ENCODE results near the gene AKIRIN1.

Gene AKIRIN1

GRCh38 chr1:39036678-39037077 is 45.6 kb downstream of the AKIRIN1 start:
- no peak for TF ChIP-seq CTCF (IDR thresholded peaks at IDR 0.05; ENCODE audit: extremely low read depth, missing control alignments)

GRCh38 chr1:39043513-39043912 is 52.4 kb downstream of the AKIRIN1 start:
- TF ChIP-seq CTCF (IDR thresholded peaks at IDR 0.05; ENCODE audit: extremely low read depth, missing control alignments) = no peak
- no peak for DNase-seq (ENCODE audit: low spot score)

More at GRCh38 chr1:39036678-39037077, 45.6 kb downstream of the AKIRIN1 start:
- no peak for DNase-seq (ENCODE audit: low spot score)

- no peak for TF ChIP-seq CTCF (IDR thresholded peaks at IDR 0.05; ENCODE audit: extremely low read depth, missing control alignments)
- no peak for DNase-seq (ENCODE audit: low spot score)
Measured at GRCh38 chr1:39044762-39045161, 53.7 kb downstream of the AKIRIN1 start.

GRCh38 chr1:39045231-39045630 is 54.2 kb downstream of the AKIRIN1 start:
- no peak for TF ChIP-seq CTCF (IDR thresholded peaks at IDR 0.05; ENCODE audit: extremely low read depth, missing control alignments)

GRCh38 chr1:39046613-39047210 is 55.6 kb downstream of the AKIRIN1 start:
- TF ChIP-seq CTCF (IDR thresholded peaks at IDR 0.05; ENCODE audit: extremely low read depth, missing control alignments) = no peak
- DNase-seq (ENCODE audit: low spot score) = no peak

More at GRCh38 chr1:39045231-39045630, 54.2 kb downstream of the AKIRIN1 start:
- no peak for DNase-seq (ENCODE audit: low spot score)

- no peak for TF ChIP-seq CTCF (IDR thresholded peaks at IDR 0.05; ENCODE audit: extremely low read depth, missing control alignments)
- no peak for DNase-seq (ENCODE audit: low spot score)
Measured at GRCh38 chr1:39047374-39048229, 56.5 kb downstream of the AKIRIN1 start.

- no peak for DNase-seq (ENCODE audit: low spot score)
- TF ChIP-seq CTCF (IDR thresholded peaks at IDR 0.05; ENCODE audit: extremely low read depth, missing control alignments) = no peak
Measured at GRCh38 chr1:39048745-39049370, 57.8 kb downstream of the AKIRIN1 start.
